Lower leg skin (tissue), 4 donors: ENCODE results near the gene CKAP4. TPM values are rescaled to one million over a fixed set of nuclear protein-coding genes. Genes with fewer than 3 reads are reported as not detected.
A peak's percentile ranks its signal among the peaks of the same experiment; 100 is the strongest.

ENCODE experiments used
- DNase-seq, 2 donors: peaks; one replicate each; pipeline ENCODE4 v3.0.0-alpha.2; 2019; ENCODE audit warnings: low spot score in 2 of 2
- H3K4me3 ChIP-seq: fragments of 200-600 bp; sonication (generic); 2 replicates; pipeline ENCODE4 v1.5.1; 2017; ENCODE audit warnings: mild to moderate bottlenecking, low read depth; ENCODE audit not compliant: poor library complexity, severe bottlenecking
- CTCF ChIP-seq, 3 donors: fragments of 450-650 bp; IDR thresholded peaks; one replicate each; pipeline ENCODE4 v1.5.1; 2016; ENCODE audit warnings: antibody characterized with exemption in 3 of 3, mild to moderate bottlenecking in 3 of 3, moderate library complexity in 2 of 3
- POLR2A ChIP-seq, 2 donors: fragments of 450-650 bp; IDR thresholded peaks; one replicate each; pipeline ENCODE4 v1.6.1; 2016 to 2017; ENCODE audit warnings: antibody characterized with exemption in 2 of 2, mild to moderate bottlenecking in 1 of 2, moderate library complexity in 1 of 2
- WGBS, 2 donors: methylation state at CpG; one replicate each; pipeline ENCODE4 v1.1.5; 2018; 5-methylcytosine and 5-hydroxymethylcytosine counted together
- intact Hi-C: fragments of 100-400 bp; cut with DNase I; formaldehyde crosslinking; loops from one replicate; pipeline ENCODE4 v1.15.0; 2023; ENCODE audit warnings: low total_unique reads
- total RNA-seq, 4 donors: library from RNA; depleted of rRNA; stranded (reverse); fragments of >200 nt; gene quantifications; one replicate each; pipeline ENCODE4 v1.1.0, GENCODE V29; 2016

CKAP4 gene
- total RNA-seq, 4 donors from 2014 or later: 57.2 to 80.3 (median 73.6) TPM

GRCh38 chr12:106251631-106252455, 4.0 kb upstream of the CKAP4 start:
- DNase-seq: no peak
- 71 to 72% methylated on average over 6 of the region's 6 CpGs for WGBS, 2 donors
- no peak for TF ChIP-seq CTCF (IDR thresholded peaks at IDR 0.05)
- TF ChIP-seq POLR2A (IDR thresholded peaks at IDR 0.05): no peak
- intact Hi-C loops: no loop called here
- H3K4me3 ChIP-seq: no peak overlapping the region

GRCh38 chr12:106249411-106250135, 1.8 kb upstream of the CKAP4 start:
- TF ChIP-seq POLR2A (IDR thresholded peaks at IDR 0.05): no peak
- no peak for TF ChIP-seq CTCF (IDR thresholded peaks at IDR 0.05)
- no peak for DNase-seq
- intact Hi-C loops: loop anchor here (10.0 kb wide), 1 partner anchor 105 kb away; the partner anchor contains the start of gene POLR3B
- H3K4me3 ChIP-seq: no peak overlapping the region
- WGBS, 2 donors: 49% methylated on average over 5 of the region's 5 CpGs

- 13 to 29% methylated on average over 12 of the region's 12 CpGs for WGBS, 2 donors
- no peak for TF ChIP-seq POLR2A (IDR thresholded peaks at IDR 0.05)
- TF ChIP-seq CTCF (IDR thresholded peaks at IDR 0.05): no peak
- intact Hi-C loops: loop anchor here (10.0 kb wide), 1 partner anchor 106 kb away; the partner anchor contains the start of gene POLR3B
- no peak overlapping the region for H3K4me3 ChIP-seq
- no peak for DNase-seq
Measured at GRCh38 chr12:106248846-106249371, 1.1 kb upstream of the CKAP4 start.

GRCh38 chr12:106248312-106248845, 559 bp upstream of the CKAP4 start:
- TF ChIP-seq CTCF (IDR thresholded peaks at IDR 0.05): no peak
- no peak for TF ChIP-seq POLR2A (IDR thresholded peaks at IDR 0.05)
- peak; percentile 62 to 92 for DNase-seq
- peak overlapping the region; percentile 66 for H3K4me3 ChIP-seq
- WGBS, 2 donors: 1% methylated on average over 23 to 32 of the region's 36 CpGs
- intact Hi-C loops: loop anchor here (10.0 kb wide), 1 partner anchor 106 kb away; the partner anchor contains the start of gene POLR3B

GRCh38 chr12:106246891-106247673, 738 bp downstream of the CKAP4 start:
- intact Hi-C loops: loop anchor here (10.0 kb wide), 1 partner anchor 108 kb away; the partner anchor contains the start of gene POLR3B
- WGBS, 2 donors: 2 to 4% methylated on average over 46 to 49 of the region's 71 CpGs
- DNase-seq: peak; percentile 43 to 91

More at GRCh38 chr12:106246891-106247673, 738 bp downstream of the CKAP4 start:
- TF ChIP-seq CTCF (IDR thresholded peaks at IDR 0.05): no peak
- peak overlapping the region; percentile 66 for H3K4me3 ChIP-seq
